WTC11 (cell line): Measurements from ENCODE around the gene ABHD16B. TPM values are rescaled to one million over a fixed set of nuclear protein-coding genes. Genes with fewer than 3 reads are reported as not detected.

Source experiments
- ATAC-seq: fragments of 200-7000 bp; cut with Tn5 transposase; 2 replicates; pipeline ENCODE4 v1.10.0; 2021; ENCODE audit warnings: mild to moderate bottlenecking, moderate library complexity
- CTCF ChIA-PET: fragments of 300-600 bp; sonication (Branson Sonifier 250); formaldehyde crosslinking; loops from one replicate; lab custom pipeline; 2021; ENCODE audit warnings: antibody characterized with exemption; lab: Charles Lee
- POLR2A ChIA-PET: fragments of 350-600 bp; sonication (Branson Sonifier 250); formaldehyde crosslinking; loops from one replicate; lab custom pipeline; 2021; ENCODE audit warnings: antibody characterized with exemption; lab: Charles Lee
- DNase-seq: peaks from one replicate; pipeline ENCODE4 v3.0.0; 2021; ENCODE audit warnings: low spot score
- H3K27ac Mint-ChIP-seq: 2 replicates; pipeline ENCODE4 v1.8.0; 2021; ENCODE audit warnings: mixed read lengths
- H3K27me3 Mint-ChIP-seq: 2 replicates; pipeline ENCODE4 v1.8.0; 2021; ENCODE audit warnings: low read depth, mild to moderate bottlenecking, moderate library complexity, mixed read lengths
- H3K36me3 Mint-ChIP-seq: 2 replicates; pipeline ENCODE4 v1.8.0; 2021; ENCODE audit warnings: mixed read lengths
- H3K4me1 Mint-ChIP-seq: 2 replicates; pipeline ENCODE4 v1.8.0; 2022; ENCODE audit warnings: mixed read lengths
- H3K4me3 Mint-ChIP-seq: 2 replicates; pipeline ENCODE4 v1.8.0; 2021; ENCODE audit warnings: mild to moderate bottlenecking, moderate library complexity, mixed read lengths
- H3K9me3 Mint-ChIP-seq: 2 replicates; pipeline ENCODE4 v1.8.0; 2021; ENCODE audit warnings: mixed read lengths
- GRHL2 ChIP-seq: fragments of 250-450 bp; sonication (Bioruptor Pico); IDR thresholded peaks from 2 replicates; pipeline ENCODE4 v1.8.0; 2022; ENCODE audit warnings: mild to moderate bottlenecking, moderate library complexity; ENCODE audit not compliant: insufficient replicate concordance, severe bottlenecking
- IRF2 ChIP-seq: sonication (generic); formaldehyde crosslinking; IDR thresholded peaks from 2 replicates; pipeline ENCODE4 v1.8.0; 2022; ENCODE audit warnings: low read depth, missing genetic modification reagents, borderline replicate concordance
- NFE2L1 ChIP-seq: sonication (generic); formaldehyde crosslinking; IDR thresholded peaks from 2 replicates; pipeline ENCODE4 v1.8.1; 2023; ENCODE audit warnings: missing genetic modification reagents
- NFYB ChIP-seq: sonication (generic); formaldehyde crosslinking; conservative IDR thresholded peaks from 2 replicates; pipeline ENCODE4 v1.8.0; 2022; ENCODE audit warnings: low read depth, missing genetic modification reagents
- NR2C2 ChIP-seq: sonication (generic); formaldehyde crosslinking; IDR thresholded peaks from 2 replicates; pipeline ENCODE4 v1.8.0; 2022; ENCODE audit warnings: mild to moderate bottlenecking, missing genetic modification reagents
- PRRX2 ChIP-seq: fragments of 250-450 bp; sonication (Bioruptor Pico); IDR thresholded peaks from 2 replicates; pipeline ENCODE4 v1.8.0; 2021; ENCODE audit warnings: mild to moderate bottlenecking
- RORB ChIP-seq: fragments of 250-450 bp; sonication (Bioruptor Pico); IDR thresholded peaks from 2 replicates; pipeline ENCODE4 v1.9.0; 2021; ENCODE audit warnings: mild to moderate bottlenecking
- ZNF138 ChIP-seq: sonication (generic); formaldehyde crosslinking; conservative IDR thresholded peaks from 2 replicates; pipeline ENCODE4 v1.8.1; 2022; ENCODE audit warnings: mild to moderate bottlenecking, moderate library complexity, missing genetic modification reagents
- ZNF219 ChIP-seq: sonication (generic); formaldehyde crosslinking; IDR thresholded peaks from 2 replicates; pipeline ENCODE4 v1.8.0; 2023; ENCODE audit warnings: missing genetic modification reagents, mild to moderate bottlenecking, borderline replicate concordance
- total RNA-seq: library from RNA; stranded (reverse); gene quantifications from 3 replicates; pipeline ENCODE4 v1.2.3, GENCODE V29; 2021
- TF ChIP-seq, protein P1 (sequence below): sonication (generic); formaldehyde crosslinking; IDR thresholded peaks from 2 replicates; pipeline ENCODE4 v1.8.0; 2023; ENCODE audit warnings: missing genetic modification reagents, mild to moderate bottlenecking, borderline replicate concordance
- TF ChIP-seq, protein P2 (sequence below): sonication (generic); formaldehyde crosslinking; IDR thresholded peaks from 2 replicates; pipeline ENCODE4 v1.8.1; 2022; ENCODE audit warnings: mild to moderate bottlenecking, missing genetic modification reagents, moderate library complexity, borderline replicate concordance
- TF ChIP-seq, protein P3 (sequence below): sonication (generic); formaldehyde crosslinking; IDR thresholded peaks from 2 replicates; pipeline ENCODE4 v1.8.0; 2022; ENCODE audit warnings: mild to moderate bottlenecking, missing genetic modification reagents
- TF ChIP-seq, protein P4 (sequence below): fragments of 250-450 bp; sonication (Bioruptor Pico); IDR thresholded peaks from 2 replicates; pipeline ENCODE4 v1.8.0; 2021; ENCODE audit warnings: mild to moderate bottlenecking

Gene ABHD16B
- total RNA-seq, 1 experiment from 2014 or later, result 0.11 TPM

DNA sequence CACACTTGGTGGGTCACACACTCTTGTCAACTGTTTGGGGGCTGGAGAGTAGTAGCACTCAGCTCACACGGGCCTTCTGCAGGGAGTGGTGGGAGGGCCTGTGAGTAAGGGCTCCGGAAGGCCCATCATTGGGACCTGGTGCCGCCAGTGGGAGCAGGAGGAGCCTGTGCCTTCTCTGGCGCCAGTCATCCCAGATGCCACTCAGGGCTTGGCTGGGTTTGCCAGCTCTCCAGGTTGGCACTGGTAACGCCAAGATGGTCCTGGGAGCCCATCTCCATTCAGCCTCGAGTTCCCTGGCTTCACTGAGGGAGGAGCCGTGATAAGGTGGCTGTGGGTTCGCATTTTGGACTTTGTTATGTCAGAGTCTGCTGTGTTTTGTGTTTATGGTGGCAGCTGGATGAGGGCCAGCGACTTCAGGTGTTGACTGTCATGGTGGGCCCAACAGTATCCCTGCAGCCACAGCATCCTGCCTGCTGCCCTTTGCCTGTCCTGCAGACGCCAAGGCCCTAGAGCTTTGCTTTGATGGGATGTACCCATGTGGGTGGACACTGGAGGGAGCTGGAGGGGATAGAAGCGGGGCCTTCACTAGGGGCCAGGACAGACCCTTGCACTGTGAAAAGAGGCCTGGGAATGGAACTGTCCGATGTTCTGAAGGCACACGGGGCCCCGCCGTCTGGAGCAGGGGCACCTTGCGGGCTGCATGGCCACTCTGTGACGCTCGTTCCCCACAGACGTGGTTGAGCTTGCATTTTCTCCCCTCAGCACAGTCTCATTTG, 20.3 kb downstream of the ABHD16B start:
- TF ChIP-seq ZNF219 (CRISPR knock-in tag), result no peak
- TF ChIP-seq, protein P1, sequence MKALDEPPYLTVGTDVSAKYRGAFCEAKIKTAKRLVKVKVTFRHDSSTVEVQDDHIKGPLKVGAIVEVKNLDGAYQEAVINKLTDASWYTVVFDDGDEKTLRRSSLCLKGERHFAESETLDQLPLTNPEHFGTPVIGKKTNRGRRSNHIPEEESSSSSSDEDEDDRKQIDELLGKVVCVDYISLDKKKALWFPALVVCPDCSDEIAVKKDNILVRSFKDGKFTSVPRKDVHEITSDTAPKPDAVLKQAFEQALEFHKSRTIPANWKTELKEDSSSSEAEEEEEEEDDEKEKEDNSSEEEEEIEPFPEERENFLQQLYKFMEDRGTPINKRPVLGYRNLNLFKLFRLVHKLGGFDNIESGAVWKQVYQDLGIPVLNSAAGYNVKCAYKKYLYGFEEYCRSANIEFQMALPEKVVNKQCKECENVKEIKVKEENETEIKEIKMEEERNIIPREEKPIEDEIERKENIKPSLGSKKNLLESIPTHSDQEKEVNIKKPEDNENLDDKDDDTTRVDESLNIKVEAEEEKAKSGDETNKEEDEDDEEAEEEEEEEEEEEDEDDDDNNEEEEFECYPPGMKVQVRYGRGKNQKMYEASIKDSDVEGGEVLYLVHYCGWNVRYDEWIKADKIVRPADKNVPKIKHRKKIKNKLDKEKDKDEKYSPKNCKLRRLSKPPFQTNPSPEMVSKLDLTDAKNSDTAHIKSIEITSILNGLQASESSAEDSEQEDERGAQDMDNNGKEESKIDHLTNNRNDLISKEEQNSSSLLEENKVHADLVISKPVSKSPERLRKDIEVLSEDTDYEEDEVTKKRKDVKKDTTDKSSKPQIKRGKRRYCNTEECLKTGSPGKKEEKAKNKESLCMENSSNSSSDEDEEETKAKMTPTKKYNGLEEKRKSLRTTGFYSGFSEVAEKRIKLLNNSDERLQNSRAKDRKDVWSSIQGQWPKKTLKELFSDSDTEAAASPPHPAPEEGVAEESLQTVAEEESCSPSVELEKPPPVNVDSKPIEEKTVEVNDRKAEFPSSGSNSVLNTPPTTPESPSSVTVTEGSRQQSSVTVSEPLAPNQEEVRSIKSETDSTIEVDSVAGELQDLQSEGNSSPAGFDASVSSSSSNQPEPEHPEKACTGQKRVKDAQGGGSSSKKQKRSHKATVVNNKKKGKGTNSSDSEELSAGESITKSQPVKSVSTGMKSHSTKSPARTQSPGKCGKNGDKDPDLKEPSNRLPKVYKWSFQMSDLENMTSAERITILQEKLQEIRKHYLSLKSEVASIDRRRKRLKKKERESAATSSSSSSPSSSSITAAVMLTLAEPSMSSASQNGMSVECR, result no peak
- TF ChIP-seq, protein P2, sequence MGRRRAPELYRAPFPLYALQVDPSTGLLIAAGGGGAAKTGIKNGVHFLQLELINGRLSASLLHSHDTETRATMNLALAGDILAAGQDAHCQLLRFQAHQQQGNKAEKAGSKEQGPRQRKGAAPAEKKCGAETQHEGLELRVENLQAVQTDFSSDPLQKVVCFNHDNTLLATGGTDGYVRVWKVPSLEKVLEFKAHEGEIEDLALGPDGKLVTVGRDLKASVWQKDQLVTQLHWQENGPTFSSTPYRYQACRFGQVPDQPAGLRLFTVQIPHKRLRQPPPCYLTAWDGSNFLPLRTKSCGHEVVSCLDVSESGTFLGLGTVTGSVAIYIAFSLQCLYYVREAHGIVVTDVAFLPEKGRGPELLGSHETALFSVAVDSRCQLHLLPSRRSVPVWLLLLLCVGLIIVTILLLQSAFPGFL (CRISPR knock-in tag), result no peak
- TF ChIP-seq RORB (CRISPR knock-in tag), result no peak
- TF ChIP-seq IRF2 (CRISPR knock-in tag), result no peak
- TF ChIP-seq NR2C2, result no peak
- TF ChIP-seq, protein P3, sequence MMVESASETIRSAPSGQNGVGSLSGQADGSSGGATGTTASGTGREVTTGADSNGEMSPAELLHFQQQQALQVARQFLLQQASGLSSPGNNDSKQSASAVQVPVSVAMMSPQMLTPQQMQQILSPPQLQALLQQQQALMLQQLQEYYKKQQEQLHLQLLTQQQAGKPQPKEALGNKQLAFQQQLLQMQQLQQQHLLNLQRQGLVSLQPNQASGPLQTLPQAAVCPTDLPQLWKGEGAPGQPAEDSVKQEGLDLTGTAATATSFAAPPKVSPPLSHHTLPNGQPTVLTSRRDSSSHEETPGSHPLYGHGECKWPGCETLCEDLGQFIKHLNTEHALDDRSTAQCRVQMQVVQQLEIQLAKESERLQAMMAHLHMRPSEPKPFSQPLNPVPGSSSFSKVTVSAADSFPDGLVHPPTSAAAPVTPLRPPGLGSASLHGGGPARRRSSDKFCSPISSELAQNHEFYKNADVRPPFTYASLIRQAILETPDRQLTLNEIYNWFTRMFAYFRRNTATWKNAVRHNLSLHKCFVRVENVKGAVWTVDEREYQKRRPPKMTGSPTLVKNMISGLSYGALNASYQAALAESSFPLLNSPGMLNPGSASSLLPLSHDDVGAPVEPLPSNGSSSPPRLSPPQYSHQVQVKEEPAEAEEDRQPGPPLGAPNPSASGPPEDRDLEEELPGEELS (CRISPR knock-in tag), result no peak
- no peak for TF ChIP-seq NFE2L1 (CRISPR knock-in tag)
- no peak for TF ChIP-seq ZNF138 (CRISPR knock-in tag)
- no peak for TF ChIP-seq GRHL2 (CRISPR knock-in tag)
- TF ChIP-seq NFYB, result no peak
- TF ChIP-seq, protein P4, sequence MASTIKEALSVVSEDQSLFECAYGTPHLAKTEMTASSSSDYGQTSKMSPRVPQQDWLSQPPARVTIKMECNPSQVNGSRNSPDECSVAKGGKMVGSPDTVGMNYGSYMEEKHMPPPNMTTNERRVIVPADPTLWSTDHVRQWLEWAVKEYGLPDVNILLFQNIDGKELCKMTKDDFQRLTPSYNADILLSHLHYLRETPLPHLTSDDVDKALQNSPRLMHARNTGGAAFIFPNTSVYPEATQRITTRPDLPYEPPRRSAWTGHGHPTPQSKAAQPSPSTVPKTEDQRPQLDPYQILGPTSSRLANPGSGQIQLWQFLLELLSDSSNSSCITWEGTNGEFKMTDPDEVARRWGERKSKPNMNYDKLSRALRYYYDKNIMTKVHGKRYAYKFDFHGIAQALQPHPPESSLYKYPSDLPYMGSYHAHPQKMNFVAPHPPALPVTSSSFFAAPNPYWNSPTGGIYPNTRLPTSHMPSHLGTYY, result no peak
- ATAC-seq, result peak; percentile 60
- ChIA-PET POLR2A (no interaction called here), CTCF (interaction anchor here (0.6 to 1.7 kb wide), 6 partner anchors 9 to 260 kb away, joined by 3 to 7 read pairs (median 4); no protein-coding TSS in a partner anchor)
- no peaks in the 10 kb centered on the region for H3K9me3 Mint-ChIP-seq
- H3K4me3 Mint-ChIP-seq, result no peak overlapping the region
- no peak for DNase-seq
- no peaks in the 10 kb centered on the region for H3K27me3 Mint-ChIP-seq
- no peaks in the 10 kb centered on the region for H3K4me1 Mint-ChIP-seq
- peaks cover 23% of the 10 kb centered on the region for H3K36me3 Mint-ChIP-seq
- no peak overlapping the region; the same call in 1 of the 2 replicates for H3K27ac Mint-ChIP-seq

DNA sequence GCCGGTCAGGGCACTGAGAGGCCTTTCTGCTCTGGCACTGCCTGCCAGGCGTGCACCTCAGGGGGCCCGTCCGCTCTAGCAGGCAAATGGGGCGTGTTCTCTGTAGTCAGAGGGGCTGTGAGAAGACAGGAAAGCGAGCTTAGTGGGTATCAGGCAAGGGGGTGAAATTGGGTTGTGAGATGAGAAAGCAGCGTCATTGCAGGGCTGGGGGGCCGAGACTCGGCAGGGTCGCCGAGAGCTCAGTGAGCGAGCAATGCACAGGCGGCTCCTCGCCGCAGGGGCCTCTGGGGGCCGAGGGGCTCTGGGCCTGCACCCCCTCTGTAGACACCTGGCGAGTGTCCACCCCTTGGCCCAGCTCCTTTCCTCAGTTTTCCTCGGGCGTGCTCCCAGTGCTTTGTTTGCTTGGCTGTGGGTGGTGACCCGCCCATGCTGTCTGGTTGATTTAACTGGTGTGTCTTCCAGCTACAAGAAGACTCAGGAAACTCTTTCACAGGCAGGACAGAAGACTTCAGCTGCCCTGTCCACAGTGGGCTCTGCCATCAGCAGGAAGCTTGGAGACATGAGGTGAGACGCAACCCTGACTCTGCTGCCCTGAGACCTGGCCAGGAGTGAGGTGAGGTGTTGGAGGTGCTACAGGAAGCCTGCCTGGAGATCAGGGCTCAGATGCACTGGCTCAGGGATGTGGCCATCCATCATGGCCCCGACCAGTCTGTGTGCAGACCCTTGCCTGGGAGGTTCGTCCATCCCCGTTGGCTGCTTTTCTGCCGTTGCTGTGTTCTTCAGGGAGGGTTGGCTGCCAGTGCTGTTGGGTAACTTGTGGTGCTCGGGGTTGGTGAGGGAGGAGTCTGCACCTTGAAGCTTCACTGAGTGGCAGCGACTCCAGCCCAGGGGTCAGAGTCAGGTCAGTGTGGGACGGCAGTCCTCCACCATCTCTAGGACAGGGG, 21.2 kb downstream of the ABHD16B start:
- CTCF ChIA-PET, result interaction anchor here (1.4 to 1.7 kb wide), 3 partner anchors 8 to 98 kb away, joined by 3 to 7 read pairs (median 4); no protein-coding TSS in a partner anchor
- Mint-ChIP-seq H3K27ac (peak overlapping the region; percentile 32; the same call in 1 of the 2 replicates), H3K9me3 (no peaks in the 10 kb centered on the region), H3K27me3 (no peaks in the 10 kb centered on the region), H3K4me3 (no peak overlapping the region), H3K4me1 (no peaks in the 10 kb centered on the region), H3K36me3 (peaks cover 23% of the 10 kb centered on the region)
- POLR2A ChIA-PET, result no interaction called here
- no peak for DNase-seq
- TF ChIP-seq PRRX2, result no peak
- TF ChIP-seq, protein P1, result no peak
- no peak for ATAC-seq
